ENCODE results near the gene DKK1.
A peak's percentile ranks its signal among the peaks of the same experiment; 100 is the strongest.

The DKK1 gene

GRCh38 chr10:52314822-52315552 is 906 bp downstream of the DKK1 start:
- TF ChIP-seq Cebpa-rat (IDR thresholded peaks at IDR 0.05), result no peak

GRCh38 chr10:52316001-52316400 is 1.9 kb downstream of the DKK1 start:
- H4K20me1 ChIP-seq, result no peaks in the 10 kb centered on the region
- no peaks in the 10 kb centered on the region for H3K9me3 ChIP-seq (replicated peaks in 1 of 11)
- H3K4me1 ChIP-seq, result peaks cover 19 to 44% (median 34%) of the 10 kb centered on the region in 10 experiments; a peak in 19 of 20 replicates
- peaks cover 8 to 22% (median 20%) of the 10 kb centered on the region in 11 experiments; a peak in 19 of 22 replicates for H3K27me3 ChIP-seq
- H3K36me3 ChIP-seq, result no peaks in the 10 kb centered on the region
- H3K4me3 ChIP-seq, result no peak overlapping the region; a peak in 1 of 20 replicates
- no peak for TF ChIP-seq Cebpa-rat (IDR thresholded peaks at IDR 0.05)
- H3K4me2 ChIP-seq, result peak overlapping the region in 6 of 11 experiments; percentile 81 to 98 (median 86); a peak in 9 of 22 replicates
- H3K27ac ChIP-seq, result no peak overlapping the region
- H3K9ac ChIP-seq, result no peak overlapping the region

More at GRCh38 chr10:52314822-52315552, 906 bp downstream of the DKK1 start:
- H3K9me3 ChIP-seq (replicated peaks in 1 of 11), result no peaks in the 10 kb centered on the region
- H3K27ac ChIP-seq, result no peak overlapping the region
- peak overlapping the region in 10 of 11 experiments; percentile 51 to 77 (median 68); a peak in 15 of 22 replicates for H3K9ac ChIP-seq
- peak overlapping the region; percentile 81 to 99 (median 94) for H3K4me2 ChIP-seq
- no peaks in the 10 kb centered on the region for H3K36me3 ChIP-seq
- H3K27me3 ChIP-seq, result peaks cover 10 to 24% (median 20%) of the 10 kb centered on the region in 11 experiments; a peak in 19 of 22 replicates
- H4K20me1 ChIP-seq, result no peaks in the 10 kb centered on the region; a peak in 1 of 22 replicates
- H3K4me3 ChIP-seq, result peak overlapping the region; percentile 60 to 77 (median 70)
- peaks cover 19 to 44% (median 34%) of the 10 kb centered on the region in 10 experiments; a peak in 19 of 20 replicates for H3K4me1 ChIP-seq

GRCh38 chr10:52316500-52316899 is 2.4 kb downstream of the DKK1 start:
- Histone ChIP-seq H3K9me3 (replicated peaks in 1 of 11) (no peaks in the 10 kb centered on the region), H3K9ac (no peak overlapping the region), H3K27me3 (peaks cover 8 to 22% (median 20%) of the 10 kb centered on the region in 11 experiments; a peak in 19 of 22 replicates), H3K4me3 (no peak overlapping the region), H4K20me1 (no peaks in the 10 kb centered on the region), H3K36me3 (no peaks in the 10 kb centered on the region), H3K27ac (no peak overlapping the region), H3K4me1 (peaks cover 19 to 44% (median 34%) of the 10 kb centered on the region in 10 experiments; a peak in 19 of 20 replicates), H3K4me2 (peak overlapping the region in 3 of 11 experiments; percentile 86 to 98 (median 86); a peak in 3 of 22 replicates)
- TF ChIP-seq Cebpa-rat (IDR thresholded peaks at IDR 0.05), result no peak

- Histone ChIP-seq H3K4me3 (no peak overlapping the region), H3K9ac (no peak overlapping the region), H3K36me3 (no peaks in the 10 kb centered on the region), H3K27me3 (peaks cover 4 to 17% (median 16%) of the 10 kb centered on the region in 11 experiments; a peak in 19 of 22 replicates), H3K4me2 (peak overlapping the region in 10 of 11 experiments; percentile 1 to 65 (median 28); a peak in 16 of 22 replicates), H4K20me1 (no peaks in the 10 kb centered on the region), H3K27ac (no peak overlapping the region), H3K9me3 (replicated peaks in 1 of 11) (no peaks in the 10 kb centered on the region), H3K4me1 (peaks cover 14 to 40% (median 29%) of the 10 kb centered on the region in 10 experiments; a peak in 19 of 20 replicates)
- no peak for TF ChIP-seq Cebpa-rat (IDR thresholded peaks at IDR 0.05)
Observed at GRCh38 chr10:52318136-52318701, 4.1 kb downstream of the DKK1 start.

DNA sequence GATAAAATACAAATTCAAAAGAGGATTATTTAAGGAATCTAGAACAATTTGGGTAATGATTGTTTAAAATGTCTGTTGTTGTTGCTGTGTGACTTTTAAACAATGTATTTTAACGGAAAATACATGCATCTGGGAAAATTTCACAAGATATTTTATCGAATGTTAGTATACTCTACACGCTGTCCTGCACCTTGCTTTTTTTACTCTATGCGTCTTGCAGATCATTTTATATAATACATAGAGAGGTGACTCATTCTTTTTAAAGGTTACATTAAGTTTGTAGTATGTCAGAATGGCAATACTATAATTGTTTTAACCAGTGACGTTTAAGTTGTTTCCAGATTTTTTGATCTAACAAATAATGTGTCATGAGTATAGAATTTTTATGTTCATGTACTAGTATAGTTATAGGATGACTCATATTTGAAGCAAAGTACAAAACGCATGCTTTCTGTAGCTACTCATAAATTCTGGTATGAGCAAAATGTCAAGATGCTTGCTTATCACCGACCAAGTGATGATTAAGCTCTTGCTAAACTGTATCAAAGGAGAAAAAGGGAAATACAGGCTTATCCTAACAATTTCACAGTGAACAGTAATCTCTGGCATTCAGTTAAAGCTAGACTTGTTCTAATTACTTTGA is 4.9 kb downstream of the DKK1 start:
- Histone ChIP-seq H4K20me1 (no peaks in the 10 kb centered on the region), H3K36me3 (no peaks in the 10 kb centered on the region), H3K4me1 (peaks cover 9 to 33% (median 23%) of the 10 kb centered on the region in 10 experiments; a peak in 17 of 20 replicates), H3K9ac (no peak overlapping the region), H3K4me3 (no peak overlapping the region), H3K4me2 (0 out of 22 replicates have a peak overlapping the region, but pooled peaks of 1 of the 11 experiments have one; percentile 65), H3K27ac (no peak overlapping the region), H3K9me3 (replicated peaks in 1 of 11) (no peaks in the 10 kb centered on the region), H3K27me3 (peaks cover 0 to 10% (median 9%) of the 10 kb centered on the region in 11 experiments; a peak in 14 of 22 replicates)
- TF ChIP-seq Cebpa-rat (IDR thresholded peaks at IDR 0.05), result no peak

DNA sequence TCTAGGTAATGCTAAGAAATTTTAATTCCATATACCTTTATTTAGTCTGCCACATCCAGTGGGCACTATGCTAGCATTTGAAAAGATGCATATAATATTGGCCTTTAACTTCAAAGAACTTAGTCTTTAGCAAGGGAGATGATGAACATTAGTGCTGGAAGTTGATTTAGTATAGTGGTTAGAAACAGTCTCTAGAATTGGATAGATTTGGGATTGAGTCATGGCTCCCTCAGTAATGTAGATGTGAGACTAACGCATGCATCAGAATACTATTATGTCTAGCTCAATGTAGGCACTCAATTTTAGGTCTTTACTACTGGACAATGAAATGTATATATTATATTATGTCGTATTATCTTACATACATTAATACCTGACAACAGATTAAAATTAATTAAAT is 5.8 kb downstream of the DKK1 start:
- no peak overlapping the region for H3K4me2 ChIP-seq
- no peak overlapping the region for H3K27ac ChIP-seq
- H3K4me1 ChIP-seq, result peaks cover 5 to 32% (median 18%) of the 10 kb centered on the region in 10 experiments; a peak in 16 of 20 replicates
- no peak overlapping the region for H3K4me3 ChIP-seq
- no peak overlapping the region for H3K9ac ChIP-seq
- H3K9me3 ChIP-seq (replicated peaks in 1 of 11), result no peaks in the 10 kb centered on the region
- no peak for TF ChIP-seq Cebpa-rat (IDR thresholded peaks at IDR 0.05)
- H4K20me1 ChIP-seq, result no peaks in the 10 kb centered on the region
- H3K27me3 ChIP-seq, result no peaks in the 10 kb centered on the region
- H3K36me3 ChIP-seq, result no peaks in the 10 kb centered on the region

DNA sequence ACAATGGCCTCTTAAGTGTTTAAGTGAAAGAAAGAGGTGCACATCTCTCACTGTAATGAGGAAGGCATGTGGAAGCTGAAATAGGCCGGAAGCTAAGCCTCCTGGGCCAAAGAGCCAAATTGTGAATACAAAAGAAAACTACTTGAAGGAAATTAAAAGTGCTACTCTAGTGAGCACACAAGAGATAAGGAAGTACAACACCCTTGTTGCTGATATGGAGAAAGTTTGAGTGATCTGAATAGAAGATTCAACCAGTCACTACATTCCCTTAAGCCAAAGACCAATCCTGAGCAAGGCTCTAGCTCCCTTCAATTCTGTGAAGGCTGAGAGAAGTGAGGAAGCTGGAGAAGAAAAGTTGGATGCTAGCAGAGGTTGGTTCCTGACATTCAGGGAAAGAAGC is 8.2 kb downstream of the DKK1 start:
- no peaks in the 10 kb centered on the region for H3K36me3 ChIP-seq
- no peak overlapping the region for H3K9ac ChIP-seq
- H3K27ac ChIP-seq, result no peak overlapping the region
- no peaks in the 10 kb centered on the region for H4K20me1 ChIP-seq
- no peak overlapping the region for H3K4me2 ChIP-seq
- no peaks in the 10 kb centered on the region for H3K27me3 ChIP-seq
- H3K9me3 ChIP-seq (replicated peaks in 1 of 11), result no peaks in the 10 kb centered on the region
- no peak overlapping the region for H3K4me3 ChIP-seq
- TF ChIP-seq Cebpa-rat (IDR thresholded peaks at IDR 0.05), result no peak
- peaks cover 5 to 12% (median 9%) of the 10 kb centered on the region in 10 experiments; a peak in 16 of 20 replicates for H3K4me1 ChIP-seq

DNA sequence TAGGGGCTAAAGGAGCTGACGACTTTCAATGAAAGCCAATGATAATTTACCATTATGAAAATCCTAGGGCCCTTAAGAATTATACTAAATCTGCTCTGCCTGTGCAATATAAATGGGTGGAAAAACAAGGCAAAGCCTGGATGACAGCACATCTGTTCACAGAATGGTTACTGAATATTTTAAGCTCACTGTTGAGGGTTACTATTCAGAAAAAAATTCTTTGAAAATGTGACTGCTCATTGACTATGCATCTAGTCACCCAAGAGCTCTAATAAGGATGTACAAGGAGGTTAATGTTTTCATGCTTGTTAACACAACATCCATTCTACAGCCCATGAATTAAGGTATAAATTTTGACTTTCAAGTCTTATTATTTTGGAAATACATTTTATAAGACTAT is 8.9 kb downstream of the DKK1 start:
- Histone ChIP-seq H3K36me3 (no peaks in the 10 kb centered on the region), H3K4me3 (no peak overlapping the region), H3K9me3 (replicated peaks in 1 of 11) (no peaks in the 10 kb centered on the region), H3K9ac (no peak overlapping the region), H3K27ac (no peak overlapping the region), H3K27me3 (no peaks in the 10 kb centered on the region), H3K4me1 (peaks cover 4 to 6% (median 5%) of the 10 kb centered on the region in 10 experiments; a peak in 16 of 20 replicates), H4K20me1 (no peaks in the 10 kb centered on the region), H3K4me2 (no peak overlapping the region)
- TF ChIP-seq Cebpa-rat (IDR thresholded peaks at IDR 0.05), result no peak

GRCh38 chr10:52326382-52326781 is 12.3 kb downstream of the DKK1 start:
- Histone ChIP-seq H3K9me3 (replicated peaks in 1 of 11) (no peaks in the 10 kb centered on the region), H3K4me1 (no peaks in the 10 kb centered on the region), H3K27ac (no peak overlapping the region), H3K4me2 (no peak overlapping the region), H4K20me1 (no peaks in the 10 kb centered on the region), H3K4me3 (no peak overlapping the region), H3K9ac (no peak overlapping the region), H3K27me3 (no peaks in the 10 kb centered on the region), H3K36me3 (no peaks in the 10 kb centered on the region)
- TF ChIP-seq Cebpa-rat (IDR thresholded peaks at IDR 0.05), result no peak

Data from BLaER1 treated with 17β-estradiol and CSF1 and Interleukin-3, amounts not matched to agents 10 nM and 100 nM (cell line).